GM12878 (cell line): ENCODE measurements around the gene TENT4B. TPM values are rescaled to one million over a fixed set of nuclear protein-coding genes. Genes with fewer than 3 reads are reported as not detected.

Experiments used
- ATAC-seq: fragments of 200-7000 bp; cut with Tn5 transposase; 3 replicates; pipeline ENCODE4 v1.9.1; 2020; ENCODE audit warnings: mild to moderate bottlenecking, moderate library complexity
- BruUV-seq: library from RNA; stranded (reverse); fragments of 400-500 nt; replicated peaks from 2 replicates; lab custom pipeline; 2021; lab: Mats Ljungman, UMichigan
- CTCF ChIA-PET: fragments of 300-600 bp; sonication (Branson Sonifier 250); formaldehyde crosslinking; extraction: SDS; loops from one replicate; lab custom pipeline; 2021; ENCODE audit warnings: inconsistent platforms; lab: Yijun Ruan, JAX
- POLR2A ChIA-PET: fragments of 350-600 bp; formaldehyde crosslinking; extraction: SDS; loops from one replicate; lab custom pipeline; 2021; ENCODE audit warnings: inconsistent platforms; lab: Charles Lee
- RAD21 ChIA-PET: fragments of 300-600 bp; sonication (Branson Sonifier 250); formaldehyde crosslinking; loops from one replicate; lab custom pipeline; 2023; ENCODE audit warnings: antibody characterized with exemption; ENCODE audit not compliant: unreplicated experiment; lab: Charles Lee
- SMC1A ChIA-PET: fragments of 300-600 bp; sonication (Branson Sonifier 250); formaldehyde crosslinking; loops from one replicate; lab custom pipeline; 2023; ENCODE audit not compliant: unreplicated experiment, uncharacterized antibody; lab: Charles Lee
- DNase-seq: peaks from one replicate; pipeline ENCODE4 v3.0.0-alpha.2; 2011; ENCODE audit warnings: low read depth, low spot score
- FAIRE-seq: peaks from 3 replicates; lab custom pipeline; 2011; peaks lifted over from hg19 to GRCh38; lab: Jason Lieb, UNC
- H2AFZ ChIP-seq: 2 replicates; pipeline ENCODE4 v1.6.0; 2011; ENCODE audit warnings: low read depth, low read length, control low read depth; ENCODE audit not compliant: control insufficient read depth
- H3K27ac ChIP-seq: 2 replicates; pipeline ENCODE4 v1.5.1; 2011; ENCODE audit warnings: control low read depth; ENCODE audit not compliant: control insufficient read depth, insufficient read depth
- H3K27me3 ChIP-seq, 2 experiments: replicated peaks in 1 of 2; 2 replicates each; pipeline versions ENCODE4 v1.6.0 to v1.6.1; 2011; ENCODE audit warnings: low read length in 1 of 2; ENCODE audit not compliant: control insufficient read depth in 2 of 2, insufficient read depth in 2 of 2
- H3K36me3 ChIP-seq, 2 experiments: 2 replicates each; pipeline ENCODE4 v1.5.1; 2011; ENCODE audit warnings: low read length in 1 of 2; ENCODE audit not compliant: control insufficient read depth in 2 of 2, insufficient read depth in 2 of 2
- H3K4me1 ChIP-seq: 2 replicates; pipeline ENCODE4 v1.6.1; 2011; ENCODE audit warnings: mild to moderate bottlenecking, low read length, moderate library complexity, mixed read lengths; ENCODE audit not compliant: control insufficient read depth, insufficient read depth
- H3K4me2 ChIP-seq: 2 replicates; pipeline ENCODE4 v1.6.0; 2011; ENCODE audit warnings: control low read depth; ENCODE audit not compliant: control insufficient read depth, insufficient read depth
- H3K4me3 ChIP-seq: fragments of 200-600 bp; sonication (generic); 2 replicates; pipeline ENCODE4 v1.5.1; 2016
- H3K79me2 ChIP-seq: 2 replicates; pipeline ENCODE4 v1.6.0; 2011; ENCODE audit warnings: low read length; ENCODE audit not compliant: control insufficient read depth, insufficient read depth
- H3K9ac ChIP-seq: 2 replicates; pipeline ENCODE4 v1.8.0; 2011; ENCODE audit warnings: low read length, control low read depth, mixed read lengths; ENCODE audit not compliant: control insufficient read depth, insufficient read depth
- H3K9me3 ChIP-seq: replicated peaks from 3 replicates; pipeline ENCODE4 v1.5.1; 2011; ENCODE audit warnings: mild to moderate bottlenecking, low read length; ENCODE audit not compliant: control insufficient read depth, insufficient read depth
- H4K20me1 ChIP-seq: 2 replicates; pipeline ENCODE4 v1.6.0; 2011; ENCODE audit not compliant: control insufficient read depth, insufficient read depth
- ATF7 ChIP-seq: fragments of 450-650 bp; IDR thresholded peaks from 2 replicates; pipeline ENCODE4 v1.6.1; 2016; ENCODE audit warnings: low read depth, mild to moderate bottlenecking
- BACH1 ChIP-seq: fragments of 450-650 bp; IDR thresholded peaks from 2 replicates; pipeline ENCODE4 v1.6.1; 2017; ENCODE audit warnings: mild to moderate bottlenecking, borderline replicate concordance
- BCL11A ChIP-seq: IDR thresholded peaks from 2 replicates; pipeline ENCODE4 v1.6.1; 2011; ENCODE audit warnings: low read depth, low read length
- BRCA1 ChIP-seq: IDR thresholded peaks from 2 replicates; pipeline ENCODE4 v1.6.1; 2011; ENCODE audit warnings: low read depth, low read length, improper control_type of control experiment
- CBFB ChIP-seq: IDR thresholded peaks from 2 replicates; pipeline ENCODE4 v1.6.1; 2016; ENCODE audit warnings: antibody characterized with exemption, low read depth
- ESRRA ChIP-seq: IDR thresholded peaks from 2 replicates; pipeline ENCODE4 v1.6.1; 2012; ENCODE audit warnings: mild to moderate bottlenecking, low read length, improper control_type of control experiment
- HDAC2 ChIP-seq: fragments of 200-600 bp; sonication (generic); IDR thresholded peaks from 2 replicates; pipeline ENCODE4 v1.6.1; 2017
- HSF1 ChIP-seq: fragments of 150-350 bp; IDR thresholded peaks from 2 replicates; pipeline ENCODE4 v1.6.1; 2014; ENCODE audit warnings: mild to moderate bottlenecking, low read depth, low read length
- IRF5 ChIP-seq: fragments of 450-650 bp; IDR thresholded peaks from 2 replicates; pipeline ENCODE4 v1.6.1; 2017; ENCODE audit warnings: borderline replicate concordance
- KDM1A ChIP-seq: fragments of 200-600 bp; sonication (generic); IDR thresholded peaks from 2 replicates; pipeline ENCODE4 v1.6.1; 2016; ENCODE audit warnings: borderline replicate concordance
- NRF1 ChIP-seq: conservative IDR thresholded peaks from 2 replicates; pipeline ENCODE4 v1.6.1; 2011; ENCODE audit warnings: mild to moderate bottlenecking, low read depth, low read length, improper control_type of control experiment
- PKNOX1 ChIP-seq: fragments of 450-650 bp; IDR thresholded peaks from 2 replicates; pipeline ENCODE4 v1.6.1; 2016; ENCODE audit warnings: mild to moderate bottlenecking
- RBBP5 ChIP-seq: fragments of 200-600 bp; sonication (generic); conservative IDR thresholded peaks from 2 replicates; pipeline ENCODE4 v1.6.1; 2016
- SREBF2 ChIP-seq: IDR thresholded peaks from 2 replicates; pipeline ENCODE4 v1.6.1; 2012; ENCODE audit warnings: mild to moderate bottlenecking, low read length
- USF2 ChIP-seq: IDR thresholded peaks from 2 replicates; pipeline ENCODE4 v1.6.1; 2011; ENCODE audit warnings: low read depth, low read length, improper control_type of control experiment, borderline replicate concordance
- ZNF592 ChIP-seq: fragments of 450-650 bp; IDR thresholded peaks from 2 replicates; pipeline ENCODE4 v1.6.1; 2017; ENCODE audit warnings: mild to moderate bottlenecking, moderate library complexity
- WGBS: methylation state at CpG from one replicate; pipeline ENCODE4 v1.1.6; 2016; ENCODE audit warnings: low lambda C conversion rate; ENCODE audit not compliant: insufficient replicate concordance, insufficient coverage; ENCODE audit errors: missing lambda C conversion rate; 5-methylcytosine and 5-hydroxymethylcytosine counted together
- in situ Hi-C: fragments of 300-500 bp; cut with MboI; formaldehyde crosslinking; loops from 9 replicates; pipeline ENCODE4 v1.14.3; 2018; ENCODE audit warnings: mixed read lengths
- intact Hi-C: fragments of 100-400 bp; cut with micrococcal nuclease; formaldehyde crosslinking; loops from one replicate; pipeline ENCODE4 v1.14.2; 2022; ENCODE audit not compliant: unreplicated experiment
- polyA plus RNA-seq, 11 experiments: library from polyadenylated mRNA; depleted of rRNA in 4 of 11; unstranded in 6 of 11; stranded (reverse) in 5 of 11; fragments of >200 nt; fragmentation: Nextera tagmentation in 4 of 11; fragmentation: Illumina TruSeq in 1 of 11; extraction: Ambion mirVana in 4 of 11; extraction: Trizol in 1 of 11; gene quantifications; 1 replicate in 1 of 11; 2 replicates in 10 of 11; pipeline versions ENCODE4 v1.2.1 to v1.2.3, GENCODE V29; 2011 to 2016; ENCODE audit warnings: inconsistent platforms in 2 of 11, missing spikeins in 2 of 11, low read depth in 1 of 11
- total RNA-seq, 4 experiments: library from RNA; depleted of rRNA in 3 of 4; stranded (reverse); fragments of >200 nt in 3 of 4; fragmentation: Illumina TruSeq in 1 of 4; extraction: Trizol in 1 of 4; gene quantifications; 2 replicates each; pipeline versions ENCODE4 v1.2.1 to v1.2.3, GENCODE V29; 2013 to 2021

TENT4B gene
- total and polyA plus RNA-seq, 10 of the 15 experiments (the other 5 are each of a cell fraction or from before 2014, with no cell fraction given): 4.4 to 16.7 (median 10.8) TPM

GRCh38 chr16:50252874-50253513, 99.9 kb downstream of the TENT4B start:
- Histone ChIP-seq H4K20me1 (no peaks in the 10 kb centered on the region), H3K79me2 (no peaks in the 10 kb centered on the region), H3K9ac (no peak overlapping the region), H2AFZ (no peak overlapping the region), H3K36me3 (no peaks in the 10 kb centered on the region), H3K4me1 (no peaks in the 10 kb centered on the region), H3K4me2 (no peak overlapping the region), H3K27ac (no peak overlapping the region), H3K27me3 (no peaks in the 10 kb centered on the region), H3K4me3 (no peak overlapping the region), H3K9me3 (no peaks in the 10 kb centered on the region)
- no peak for ATAC-seq
- ChIA-PET POLR2A (no interaction called here), SMC1A (interaction anchor here (0.6 to 1.2 kb wide), 3 partner anchors 24 to 493 kb away, joined by 3 to 4 read pairs (median 3); no protein-coding TSS in a partner anchor), RAD21 (interaction anchor here (1.9 kb wide), 1 partner anchor 553 kb away, joined by 4 read pairs; no protein-coding TSS in a partner anchor), CTCF (interaction anchor here (0.7 to 1.8 kb wide), 3 partner anchors 13 to 102 kb away, joined by 3 to 6 read pairs (median 5); partner anchors contain the start of gene ADCY7)
- BruUV-seq: no TSS peak
- DNase-seq: no peak
- in situ Hi-C loops (no loop called here), intact Hi-C loops (no loop called here)
- WGBS: 63% methylated on average over 12 of the region's 12 CpGs
- FAIRE-seq: no peak
- TF ChIP-seq PKNOX1 (no peak), HDAC2 (no peak), CBFB (no peak), ZNF592 (no peak), HSF1 (no peak), ESRRA (no peak), USF2 (no peak), SREBF2 (no peak), KDM1A (no peak), RBBP5 (no peak), BCL11A (no peak), BACH1 (no peak), ATF7 (no peak), IRF5 (no peak), NRF1 (no peak), BRCA1 (no peak)
